HepG2 (cell line): ENCODE results near the gene SNRPD3. TPM values are rescaled to one million over a fixed set of nuclear protein-coding genes. Genes with fewer than 3 reads are reported as not detected.

Experiments used
- ATAC-seq: fragments of 200-7000 bp; cut with Tn5 transposase; 3 replicates; pipeline ENCODE4 v1.9.1; 2020; ENCODE audit warnings: mild to moderate bottlenecking, moderate library complexity
- BruUV-seq: library from RNA; stranded (reverse); fragments of 400-500 nt; replicated peaks from 2 replicates; lab custom pipeline; 2021; lab: Mats Ljungman, UMichigan
- CTCF ChIA-PET: fragments of 300-600 bp; formaldehyde crosslinking; extraction: SDS; loops from one replicate; lab custom pipeline; 2021; ENCODE audit warnings: low total read pairs, inconsistent platforms, low intra/inter-chr PET ratio; lab: Yijun Ruan, JAX
- POLR2A ChIA-PET: fragments of 350-600 bp; sonication (Branson Sonifier 250); formaldehyde crosslinking; loops from one replicate; lab custom pipeline; 2020; ENCODE audit warnings: antibody characterized with exemption, inconsistent platforms; lab: Yijun Ruan, JAX
- DNase-seq: peaks from one replicate; pipeline ENCODE4 v3.0.0-alpha.2; 2015; ENCODE audit warnings: low spot score
- FAIRE-seq: peaks from 3 replicates; lab custom pipeline; 2011; peaks lifted over from hg19 to GRCh38; lab: Jason Lieb, UNC
- H2AFZ ChIP-seq: one replicate; pipeline ENCODE4 v1.6.1; 2011; ENCODE audit warnings: low read length, inconsistent platforms
- H3K27ac ChIP-seq: fragments of 300-600 bp; 3 replicates; pipeline ENCODE4 v1.8.0; 2011; ENCODE audit warnings: mixed run types, mild to moderate bottlenecking, mixed read lengths, low read length, inconsistent platforms; ENCODE audit not compliant: insufficient read depth; ENCODE audit errors: extremely low read length
- H3K27me3 ChIP-seq, 2 experiments: fragments of 200-600 bp in 1 of 2; 2 replicates in 1 of 2; 3 replicates in 1 of 2; pipeline versions ENCODE4 v1.6.0 to v1.8.0; 2011; ENCODE audit warnings: low read length in 2 of 2, mild to moderate bottlenecking in 2 of 2, moderate library complexity in 2 of 2, inconsistent platforms in 1 of 2; ENCODE audit not compliant: insufficient read depth in 2 of 2, control insufficient read depth in 1 of 2
- H3K36me3 ChIP-seq, 2 experiments: fragments of 200-600 bp in 1 of 2; replicated peaks in 1 of 2; 2 replicates in 1 of 2; 3 replicates in 1 of 2; pipeline versions ENCODE4 v1.5.1 to v1.8.0; 2011; ENCODE audit warnings: low read length in 2 of 2, inconsistent platforms in 1 of 2; ENCODE audit not compliant: insufficient read depth in 2 of 2, control insufficient read depth in 1 of 2
- H3K4me1 ChIP-seq: 2 replicates; pipeline ENCODE4 v1.5.1; 2012; ENCODE audit warnings: low read length, inconsistent platforms; ENCODE audit not compliant: insufficient read depth
- H3K4me2 ChIP-seq: 2 replicates; pipeline ENCODE4 v1.6.0; 2011; ENCODE audit warnings: low read depth, low read length, inconsistent platforms
- H3K4me3 ChIP-seq, 3 experiments: fragments of 200-600 bp in 1 of 3; sonication (generic), shearing (Covaris generic) in 1 of 3; replicated peaks in 1 of 3; 2 replicates each; pipeline ENCODE4 v1.5.1; 2011 to 2016; ENCODE audit warnings: low read length in 3 of 3, inconsistent platforms in 2 of 3, low read depth in 2 of 3, mild to moderate bottlenecking in 2 of 3, control low read depth in 1 of 3, mixed read lengths in 1 of 3; ENCODE audit not compliant: insufficient read depth in 1 of 3
- H3K79me2 ChIP-seq: one replicate; pipeline ENCODE4 v1.6.1; 2011; ENCODE audit warnings: low read length, inconsistent platforms; ENCODE audit not compliant: insufficient read depth
- H3K9ac ChIP-seq: 2 replicates; pipeline ENCODE4 v1.6.0; 2011; ENCODE audit warnings: mild to moderate bottlenecking, low read depth, low read length, inconsistent platforms; ENCODE audit not compliant: insufficient read depth
- H3K9me3 ChIP-seq: 2 replicates; pipeline ENCODE4 v1.5.1; 2012; ENCODE audit warnings: mild to moderate bottlenecking, low read length
- H4K20me1 ChIP-seq: 2 replicates; pipeline ENCODE4 v1.6.0; 2011; ENCODE audit warnings: inconsistent platforms, mild to moderate bottlenecking, low read length, moderate library complexity; ENCODE audit not compliant: insufficient read depth
- ATF4 ChIP-seq, 2 experiments: fragments of 450-650 bp in 1 of 2; sonication (generic) in 1 of 2; formaldehyde crosslinking; IDR thresholded peaks; 2 replicates each; pipeline versions ENCODE4 v1.5.0 to v1.8.0; 2020 to 2022; ENCODE audit warnings: mild to moderate bottlenecking in 1 of 2, missing genetic modification reagents in 1 of 2
- CBX5 ChIP-seq: sonication (generic); formaldehyde crosslinking; IDR thresholded peaks from 2 replicates; pipeline ENCODE4 v1.4.0; 2020; ENCODE audit warnings: missing genetic modification reagents, borderline replicate concordance
- ISX ChIP-seq: sonication (generic); formaldehyde crosslinking; conservative IDR thresholded peaks from 2 replicates; pipeline ENCODE4 v1.5.0; 2020; ENCODE audit warnings: missing genetic modification reagents
- JUNB ChIP-seq: sonication (generic); formaldehyde crosslinking; IDR thresholded peaks from 2 replicates; pipeline ENCODE4 v1.8.0; 2022; ENCODE audit warnings: missing genetic modification reagents, mild to moderate bottlenecking, borderline replicate concordance
- MYNN ChIP-seq: sonication (generic); formaldehyde crosslinking; IDR thresholded peaks from 2 replicates; pipeline ENCODE4 v1.4.0; 2020; ENCODE audit warnings: mild to moderate bottlenecking, low read depth, missing genetic modification reagents
- NONO ChIP-seq, 2 experiments: fragments of 450-650 bp in 1 of 2; sonication (generic) in 1 of 2; formaldehyde crosslinking in 1 of 2; IDR thresholded peaks in 1 of 2; conservative IDR thresholded peaks in 1 of 2; 2 replicates each; pipeline versions ENCODE4 v1.6.1 to v1.8.0; 2017 to 2022; ENCODE audit warnings: mild to moderate bottlenecking in 1 of 2, missing genetic modification reagents in 1 of 2, moderate library complexity in 1 of 2
- ZNF574 ChIP-seq: sonication (generic); formaldehyde crosslinking; IDR thresholded peaks from 2 replicates; pipeline ENCODE4 v1.4.0; 2020; ENCODE audit warnings: missing genetic modification reagents
- ZNF577 ChIP-seq: sonication (generic); formaldehyde crosslinking; IDR thresholded peaks from 2 replicates; pipeline ENCODE4 v1.4.0; 2020; ENCODE audit warnings: mild to moderate bottlenecking, low read depth, missing genetic modification reagents, borderline replicate concordance
- WGBS: methylation state at CpG from one replicate; pipeline ENCODE4 v1.1.6; 2017; ENCODE audit warnings: low lambda C conversion rate; 5-methylcytosine and 5-hydroxymethylcytosine counted together
- in situ Hi-C: cut with HindIII; loops from 2 replicates; pipeline ENCODE4 v1.10.0; 2017; ENCODE audit warnings: low pct_unique_long_range_greater_than_20kb; ENCODE audit not compliant: extremely low pct_ligation_motif_present
- intact Hi-C: fragments of 100-400 bp; cut with micrococcal nuclease; formaldehyde crosslinking; loops from one replicate; pipeline ENCODE4 v1.10.0; 2022; ENCODE audit not compliant: unreplicated experiment
- polyA plus RNA-seq, 8 experiments: library from polyadenylated mRNA; depleted of rRNA in 3 of 8; stranded (reverse) in 7 of 8; unstranded in 1 of 8; fragments of >200 nt; fragmentation: Illumina TruSeq in 4 of 8; extraction: Trizol in 4 of 8; gene quantifications; 2 replicates each; pipeline versions ENCODE4 v1.2.1 to v1.2.3, GENCODE V29; 2011 to 2016; ENCODE audit warnings: low read depth in 4 of 8, missing spikeins in 1 of 8, mixed read lengths in 1 of 8; ENCODE audit not compliant: insufficient read depth in 1 of 8
- total RNA-seq, 5 experiments: library from RNA; depleted of rRNA; stranded (reverse); fragments of >200 nt; fragmentation: Illumina TruSeq; extraction: Trizol; gene quantifications; 2 replicates each; pipeline ENCODE4 v1.2.3, GENCODE V29; 2016; ENCODE audit warnings: low read depth in 1 of 5

Gene SNRPD3
- total and polyA plus RNA-seq, 2 of the 13 experiments (the other 11 are each of a cell fraction or from before 2014, with no cell fraction given): 110 to 209 TPM

- no peak for TF ChIP-seq ZNF574 (CRISPR knock-in tag)
- TF ChIP-seq CBX5 (CRISPR knock-in tag): no peak
- no peak for TF ChIP-seq ZNF577
- TF ChIP-seq ISX (CRISPR knock-in tag): no peak
Observed at GRCh38 chr22:24532075-24532474, 23.7 kb upstream of the SNRPD3 start (continued).

- ATAC-seq: no peak
Observed at GRCh38 chr22:24535348-24535747, 20.5 kb upstream of the SNRPD3 start.

More at GRCh38 chr22:24535348-24535747, 20.5 kb upstream of the SNRPD3 start:
- ChIA-PET POLR2A (interaction anchor here (1.0 kb wide), 1 partner anchor 10 kb away, joined by 3 read pairs; no protein-coding TSS in a partner anchor), CTCF (no interaction called here)
- no peak overlapping the region for H3K4me3 ChIP-seq
- DNase-seq (no peak), FAIRE-seq (no peak)
- TF ChIP-seq JUNB (CRISPR knock-in tag) (no peak), NONO (IDR thresholded peaks at IDR 0.05) (no peak), NONO (CRISPR knock-in tag; conservative IDR thresholded peaks at IDR 0.05) (no peak), ATF4 (CRISPR knock-in tag; IDR thresholded peaks at IDR 0.05) (no peak), MYNN (no peak)
- WGBS: 100% methylated on average over 2 of the region's 4 CpGs
- in situ Hi-C loops: no loop called here
- no peaks in the 10 kb centered on the region for H3K79me2 ChIP-seq
- H3K9ac ChIP-seq: no peak overlapping the region
- intact Hi-C loops: no loop called here
- peaks cover 53% of the 10 kb centered on the region for H3K4me1 ChIP-seq
- H2AFZ ChIP-seq: no peak overlapping the region
- no peaks in the 10 kb centered on the region for H4K20me1 ChIP-seq
- H3K9me3 ChIP-seq: no peaks in the 10 kb centered on the region
- no peaks in the 10 kb centered on the region for H3K27me3 ChIP-seq
- no peak overlapping the region for H3K4me2 ChIP-seq
- BruUV-seq: no TSS peak
- H3K36me3 ChIP-seq: peaks cover under 1 to 6% of the 10 kb centered on the region in 2 experiments; a peak in 2 of 5 replicates
- H3K27ac ChIP-seq: no peak overlapping the region
